BE2C (cell line): Measurements from ENCODE around the gene MYH9.

Experiments used
- DNase-seq: peaks from one replicate; pipeline ENCODE4 v3.0.0-alpha.2; 2020
- H3K27me3 ChIP-seq: fragments of 250-450 bp; sonication (Bioruptor Pico); 2 replicates; pipeline ENCODE4 v1.5.1; 2020; ENCODE audit warnings: mild to moderate bottlenecking
- H3K36me3 ChIP-seq: fragments of 250-450 bp; sonication (Bioruptor Pico); 2 replicates; pipeline ENCODE4 v1.5.1; 2020; ENCODE audit warnings: mild to moderate bottlenecking
- H3K4me1 ChIP-seq: fragments of 250-450 bp; sonication (Bioruptor Pico); 2 replicates; pipeline ENCODE4 v1.5.1; 2020
- H3K4me3 ChIP-seq: 2 replicates; pipeline ENCODE4 v1.5.1; 2011; ENCODE audit warnings: low read depth, low read length
- H3K9me3 ChIP-seq: fragments of 250-450 bp; sonication (Bioruptor Pico); 2 replicates; pipeline ENCODE4 v1.5.1; 2020
- CTCF ChIP-seq: IDR thresholded peaks from 2 replicates; pipeline ENCODE4 v1.5.1; 2012; ENCODE audit warnings: mild to moderate bottlenecking, low read depth, low read length

MYH9 gene

GRCh38 chr22:36355894-36356293 lies 31.9 kb downstream of the MYH9 start:
- Histone ChIP-seq H3K9me3 (no peaks in the 10 kb centered on the region), H3K27me3 (no peaks in the 10 kb centered on the region), H3K4me3 (no peak overlapping the region), H3K4me1 (no peaks in the 10 kb centered on the region; the same call in 1 of the 2 replicates), H3K36me3 (no peaks in the 10 kb centered on the region)
- TF ChIP-seq CTCF = no peak
- no peak for DNase-seq

DNA sequence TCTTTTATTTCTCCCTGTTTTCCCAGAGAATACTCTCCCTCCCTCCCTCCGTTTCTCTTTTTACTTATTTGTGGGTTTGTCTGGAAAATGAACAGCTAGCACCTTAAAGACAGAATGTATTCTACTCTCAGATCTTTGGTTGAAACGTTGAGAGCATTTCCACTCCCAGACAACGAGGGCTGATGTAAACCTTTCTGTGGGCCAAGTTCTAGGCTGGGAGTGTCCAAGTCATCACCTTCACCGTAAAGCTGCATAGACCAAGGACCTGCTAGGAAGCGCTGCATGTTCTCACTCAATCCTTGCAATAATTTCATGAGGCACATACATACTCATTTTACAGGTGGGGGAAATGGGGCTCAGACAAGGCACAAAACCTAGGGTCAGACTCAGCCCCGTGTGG lies 32.4 kb downstream of the MYH9 start:
- H3K36me3 ChIP-seq = no peaks in the 10 kb centered on the region
- DNase-seq = no peak
- no peaks in the 10 kb centered on the region for H3K27me3 ChIP-seq
- H3K4me3 ChIP-seq = no peak overlapping the region
- no peaks in the 10 kb centered on the region for H3K9me3 ChIP-seq
- TF ChIP-seq CTCF = no peak
- H3K4me1 ChIP-seq = no peaks in the 10 kb centered on the region; the same call in 1 of the 2 replicates

GRCh38 chr22:36352803-36353507 lies 34.8 kb downstream of the MYH9 start:
- no peak for TF ChIP-seq CTCF
- Histone ChIP-seq H3K4me3 (no peak overlapping the region), H3K9me3 (no peaks in the 10 kb centered on the region), H3K27me3 (no peaks in the 10 kb centered on the region), H3K4me1 (no peaks in the 10 kb centered on the region; the same call in 1 of the 2 replicates), H3K36me3 (peaks cover 5% of the 10 kb centered on the region)
- DNase-seq = no peak

DNA sequence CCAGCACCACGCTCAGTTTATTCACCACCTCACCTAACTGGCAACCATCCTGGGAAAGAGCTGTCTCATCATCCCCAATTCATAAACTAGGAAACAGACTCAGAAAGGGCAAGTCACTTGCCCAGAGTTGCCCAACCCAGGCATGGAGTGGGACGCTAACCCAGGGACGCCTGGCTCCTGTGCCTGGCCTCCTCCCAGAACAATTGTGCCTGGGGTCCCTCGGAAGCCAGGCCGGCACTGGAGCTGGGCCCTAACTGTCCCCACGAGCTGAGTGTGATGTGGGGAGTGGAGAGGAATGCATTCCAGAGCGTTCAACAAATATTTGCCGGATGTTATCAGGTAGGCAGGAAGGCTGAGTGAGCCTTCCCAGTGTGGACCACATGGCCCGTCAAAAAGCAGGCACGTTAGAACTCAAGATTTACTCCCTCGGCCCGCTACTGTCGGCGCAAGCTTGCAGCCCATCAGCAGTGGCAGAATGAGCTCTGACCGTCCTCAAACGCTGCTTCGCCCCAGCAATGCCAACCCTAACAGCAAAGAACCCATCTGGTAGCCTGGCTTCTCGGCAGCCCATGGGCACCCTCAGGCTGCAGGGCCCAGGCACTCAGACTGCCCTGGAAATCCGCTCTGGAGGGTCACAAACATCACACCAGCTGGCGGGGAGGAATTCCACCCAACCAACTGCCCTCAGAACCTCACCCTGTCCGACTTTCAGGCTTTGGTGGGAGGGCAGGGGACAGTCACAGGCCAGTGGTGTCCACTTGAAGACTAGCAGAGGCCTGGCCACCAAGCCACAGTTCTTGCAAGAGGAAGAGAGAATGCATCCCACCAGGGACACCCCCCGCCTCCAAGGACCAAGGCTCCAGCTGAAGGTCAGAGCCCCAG lies 35.6 kb downstream of the MYH9 start:
- no peaks in the 10 kb centered on the region for H3K9me3 ChIP-seq
- DNase-seq = no peak
- no peak overlapping the region for H3K4me3 ChIP-seq
- H3K36me3 ChIP-seq = peaks cover 9% of the 10 kb centered on the region
- no peaks in the 10 kb centered on the region for H3K4me1 ChIP-seq
- no peaks in the 10 kb centered on the region for H3K27me3 ChIP-seq
- no peak for TF ChIP-seq CTCF

DNA sequence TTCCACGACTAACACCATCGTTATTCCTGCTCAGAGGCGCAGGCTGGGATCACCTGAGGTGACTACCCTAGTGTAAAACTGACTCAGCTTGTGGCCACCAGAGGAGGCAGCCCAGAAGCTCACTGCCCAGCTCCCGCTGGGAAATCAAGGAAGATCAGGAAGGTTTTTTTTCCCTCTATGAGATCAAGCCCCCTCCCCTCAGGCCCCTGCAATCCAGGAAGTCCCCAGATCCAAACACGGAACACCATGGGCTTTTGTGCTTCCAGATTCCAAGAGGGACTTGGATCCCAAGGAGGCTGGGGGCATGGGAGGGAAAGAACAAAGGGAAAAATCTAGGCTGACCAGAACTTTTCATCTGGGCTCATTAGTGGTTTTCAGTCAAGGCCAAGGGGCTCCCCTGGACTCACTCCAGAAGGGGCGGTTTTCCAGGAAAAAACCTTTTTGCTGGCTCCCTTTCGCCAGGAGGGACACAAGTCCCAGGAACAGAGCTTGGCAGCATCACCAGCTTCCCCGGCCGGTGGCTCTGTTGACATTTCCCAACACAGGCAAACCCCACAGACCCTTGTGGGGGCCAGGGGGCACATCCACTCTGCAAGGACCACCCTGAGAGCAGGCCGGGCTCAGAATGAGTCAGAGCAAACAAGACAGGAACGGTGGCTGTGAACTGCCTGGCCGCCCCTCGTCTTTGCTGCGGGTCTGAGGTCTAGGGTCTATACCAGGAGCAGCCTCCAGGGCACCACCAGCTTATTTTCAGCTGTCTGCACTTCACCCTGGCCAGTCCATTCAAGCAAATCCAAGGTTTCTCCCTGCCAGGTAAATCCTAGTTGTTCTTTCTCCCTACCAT lies 36.8 kb downstream of the MYH9 start:
- Histone ChIP-seq H3K4me3 (no peak overlapping the region), H3K27me3 (no peaks in the 10 kb centered on the region), H3K9me3 (no peaks in the 10 kb centered on the region), H3K4me1 (no peaks in the 10 kb centered on the region), H3K36me3 (peaks cover 11% of the 10 kb centered on the region)
- TF ChIP-seq CTCF = no peak
- no peak for DNase-seq
